ENCODE results near the gene SLC25A21.
"Not testable (repeated sequence)": the region's sequence is repeated elsewhere in the genome, so short reads cannot be mapped to it uniquely, and the experiment has no call there.

The SLC25A21 gene

GRCh38 chr14:36863271-36863670 lies 309.1 kb downstream of the SLC25A21 start:
- H3K4me3 ChIP-seq (ENCODE audit: low read length): no peak overlapping the region
- DNase-seq (ENCODE audit: low read depth): no peak
- no peak for TF ChIP-seq CTCF (IDR thresholded peaks at IDR 0.05; ENCODE audit: insufficient read depth, low read depth, low read length, missing control alignments)

- not testable (repeated sequence) for DNase-seq (ENCODE audit: low read depth); H3K4me3 ChIP-seq (ENCODE audit: low read length)
These were observed 310.2 kb downstream of the SLC25A21 start for GRCh38 chr14:36862237-36862636.

- no peak for TF ChIP-seq CTCF (IDR thresholded peaks at IDR 0.05; ENCODE audit: insufficient read depth, low read depth, low read length, missing control alignments)
- no peak for DNase-seq (ENCODE audit: low read depth)
- no peak overlapping the region for H3K4me3 ChIP-seq (ENCODE audit: low read length)
These were observed 311.6 kb downstream of the SLC25A21 start for GRCh38 chr14:36860831-36861230.

GRCh38 chr14:36859119-36859518 lies 313.3 kb downstream of the SLC25A21 start:
- no peak for TF ChIP-seq CTCF (IDR thresholded peaks at IDR 0.05; ENCODE audit: insufficient read depth, low read depth, low read length, missing control alignments)
- no peak for DNase-seq (ENCODE audit: low read depth)
- no peak overlapping the region for H3K4me3 ChIP-seq (ENCODE audit: low read length)

GRCh38 chr14:36857842-36858445 lies 314.5 kb downstream of the SLC25A21 start:
- TF ChIP-seq CTCF (IDR thresholded peaks at IDR 0.05; ENCODE audit: insufficient read depth, low read depth, low read length, missing control alignments): no peak
- H3K4me3 ChIP-seq (ENCODE audit: low read length): no peak overlapping the region
- DNase-seq (ENCODE audit: low read depth): peak; percentile 8

- no peak for TF ChIP-seq CTCF (IDR thresholded peaks at IDR 0.05; ENCODE audit: insufficient read depth, low read depth, low read length, missing control alignments)
- H3K4me3 ChIP-seq (ENCODE audit: low read length): no peak overlapping the region
These were observed 315.3 kb downstream of the SLC25A21 start for GRCh38 chr14:36857136-36857535.

GRCh38 chr14:36856095-36856878 lies 316.1 kb downstream of the SLC25A21 start:
- peak; percentile 50 for DNase-seq (ENCODE audit: low read depth)
- no peak overlapping the region for H3K4me3 ChIP-seq (ENCODE audit: low read length)
- TF ChIP-seq CTCF (IDR thresholded peaks at IDR 0.05; ENCODE audit: insufficient read depth, low read depth, low read length, missing control alignments): no peak

More at GRCh38 chr14:36857136-36857535, 315.3 kb downstream of the SLC25A21 start:
- no peak for DNase-seq (ENCODE audit: low read depth)

Measured in epithelial cell of esophagus (primary cell).